Measurements from ENCODE around the gene TRHDE.

DNA sequence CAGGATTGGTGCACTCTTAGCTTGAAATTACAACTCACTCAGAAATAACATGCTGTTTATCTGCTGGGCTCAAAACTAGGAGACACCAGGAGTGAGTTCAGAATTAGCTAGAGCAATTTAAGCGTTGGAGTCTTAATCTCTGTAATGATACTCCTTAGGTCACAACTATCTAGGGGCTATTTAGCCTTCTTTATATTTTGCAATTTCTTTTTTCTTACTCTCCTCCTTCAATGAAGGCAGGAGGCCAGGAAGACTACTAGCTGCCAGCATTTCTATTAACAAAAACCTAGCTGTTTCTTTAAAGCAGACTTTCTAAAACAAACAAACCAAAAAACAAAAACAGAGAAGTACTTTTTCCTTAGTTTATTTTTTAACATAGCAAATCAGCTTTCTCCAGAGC is 226.2 kb downstream of the TRHDE start:
- TF ChIP-seq, protein P1, sequence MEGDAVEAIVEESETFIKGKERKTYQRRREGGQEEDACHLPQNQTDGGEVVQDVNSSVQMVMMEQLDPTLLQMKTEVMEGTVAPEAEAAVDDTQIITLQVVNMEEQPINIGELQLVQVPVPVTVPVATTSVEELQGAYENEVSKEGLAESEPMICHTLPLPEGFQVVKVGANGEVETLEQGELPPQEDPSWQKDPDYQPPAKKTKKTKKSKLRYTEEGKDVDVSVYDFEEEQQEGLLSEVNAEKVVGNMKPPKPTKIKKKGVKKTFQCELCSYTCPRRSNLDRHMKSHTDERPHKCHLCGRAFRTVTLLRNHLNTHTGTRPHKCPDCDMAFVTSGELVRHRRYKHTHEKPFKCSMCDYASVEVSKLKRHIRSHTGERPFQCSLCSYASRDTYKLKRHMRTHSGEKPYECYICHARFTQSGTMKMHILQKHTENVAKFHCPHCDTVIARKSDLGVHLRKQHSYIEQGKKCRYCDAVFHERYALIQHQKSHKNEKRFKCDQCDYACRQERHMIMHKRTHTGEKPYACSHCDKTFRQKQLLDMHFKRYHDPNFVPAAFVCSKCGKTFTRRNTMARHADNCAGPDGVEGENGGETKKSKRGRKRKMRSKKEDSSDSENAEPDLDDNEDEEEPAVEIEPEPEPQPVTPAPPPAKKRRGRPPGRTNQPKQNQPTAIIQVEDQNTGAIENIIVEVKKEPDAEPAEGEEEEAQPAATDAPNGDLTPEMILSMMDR (optimal IDR thresholded peaks at IDR 0.05 in 1 of 3, IDR thresholded peaks at IDR 0.05 in 1 of 3, conservative IDR thresholded peaks at IDR 0.05 in 1 of 3; ENCODE audit: extremely low read depth in 1 of 3, insufficient read depth in 2 of 3, low read length in 3 of 3), result no peak
- TF ChIP-seq EZH2 (IDR thresholded peaks at IDR 0.05; ENCODE audit: low read length), result no peak
